ENCODE data around the gene PFKL.

Gene PFKL

DNA sequence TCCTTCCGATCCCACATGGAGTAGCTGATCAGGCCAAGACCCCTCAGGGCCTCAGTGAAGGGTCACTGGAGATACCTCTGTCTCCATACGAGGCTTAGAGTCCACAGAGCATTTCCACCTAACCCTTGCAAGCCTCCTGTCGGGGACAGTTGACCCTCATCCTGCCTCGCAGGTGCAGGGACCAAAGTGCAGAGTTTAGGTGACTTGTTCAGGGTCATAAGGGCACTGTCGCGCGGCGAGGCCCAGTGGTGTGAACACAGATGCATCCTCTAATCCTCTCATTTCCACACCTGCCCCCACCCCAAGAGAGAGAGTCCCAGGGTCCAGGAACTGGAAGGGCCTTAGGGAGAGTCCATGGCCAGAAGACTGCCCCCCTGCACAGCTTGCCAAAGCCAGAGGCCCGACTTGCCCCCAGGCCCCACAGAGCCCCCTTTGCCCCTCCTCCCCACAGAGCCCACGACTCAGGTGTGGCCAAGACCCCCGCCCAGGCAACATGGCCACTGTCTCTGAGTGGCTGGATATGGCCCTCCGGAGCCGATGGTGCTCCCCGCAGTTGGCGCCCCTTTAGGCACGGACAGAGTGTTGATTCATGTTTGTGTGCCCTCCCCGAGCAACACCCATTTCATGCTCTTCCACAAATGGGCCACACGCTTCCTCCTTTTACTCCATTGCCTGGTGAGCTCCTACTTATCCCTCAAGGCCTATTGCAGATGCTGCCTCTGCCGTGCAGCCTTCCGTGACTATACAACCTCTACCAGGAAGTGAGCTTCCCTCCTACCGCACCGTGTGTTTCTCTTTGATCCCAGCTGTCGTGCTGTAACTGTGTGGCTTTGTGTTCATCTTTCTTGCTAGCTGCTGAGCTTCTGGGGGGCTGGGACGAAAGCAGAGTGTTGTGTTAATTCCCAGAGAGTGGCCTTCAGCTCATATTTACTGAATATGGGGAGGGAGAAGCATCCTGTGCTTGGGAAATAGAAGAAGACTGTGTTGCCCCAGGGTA is 55.2 kb downstream of the PFKL start:
- TF ChIP-seq, protein P1, sequence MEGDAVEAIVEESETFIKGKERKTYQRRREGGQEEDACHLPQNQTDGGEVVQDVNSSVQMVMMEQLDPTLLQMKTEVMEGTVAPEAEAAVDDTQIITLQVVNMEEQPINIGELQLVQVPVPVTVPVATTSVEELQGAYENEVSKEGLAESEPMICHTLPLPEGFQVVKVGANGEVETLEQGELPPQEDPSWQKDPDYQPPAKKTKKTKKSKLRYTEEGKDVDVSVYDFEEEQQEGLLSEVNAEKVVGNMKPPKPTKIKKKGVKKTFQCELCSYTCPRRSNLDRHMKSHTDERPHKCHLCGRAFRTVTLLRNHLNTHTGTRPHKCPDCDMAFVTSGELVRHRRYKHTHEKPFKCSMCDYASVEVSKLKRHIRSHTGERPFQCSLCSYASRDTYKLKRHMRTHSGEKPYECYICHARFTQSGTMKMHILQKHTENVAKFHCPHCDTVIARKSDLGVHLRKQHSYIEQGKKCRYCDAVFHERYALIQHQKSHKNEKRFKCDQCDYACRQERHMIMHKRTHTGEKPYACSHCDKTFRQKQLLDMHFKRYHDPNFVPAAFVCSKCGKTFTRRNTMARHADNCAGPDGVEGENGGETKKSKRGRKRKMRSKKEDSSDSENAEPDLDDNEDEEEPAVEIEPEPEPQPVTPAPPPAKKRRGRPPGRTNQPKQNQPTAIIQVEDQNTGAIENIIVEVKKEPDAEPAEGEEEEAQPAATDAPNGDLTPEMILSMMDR (IDR thresholded peaks at IDR 0.05; ENCODE audit: unreplicated experiment in 3 of 3) = no peak
- Mint-ChIP-seq H3K4me1 (peaks cover 11% of the 10 kb centered on the region), H3K27me3 (ENCODE audit: low read depth) (no peaks in the 10 kb centered on the region), H3K4me3 (no peak overlapping the region), H3K9me3 (no peaks in the 10 kb centered on the region), H3K27ac (no peak overlapping the region), H3K36me3 (ENCODE audit: low read depth) (no peaks in the 10 kb centered on the region)

DNA sequence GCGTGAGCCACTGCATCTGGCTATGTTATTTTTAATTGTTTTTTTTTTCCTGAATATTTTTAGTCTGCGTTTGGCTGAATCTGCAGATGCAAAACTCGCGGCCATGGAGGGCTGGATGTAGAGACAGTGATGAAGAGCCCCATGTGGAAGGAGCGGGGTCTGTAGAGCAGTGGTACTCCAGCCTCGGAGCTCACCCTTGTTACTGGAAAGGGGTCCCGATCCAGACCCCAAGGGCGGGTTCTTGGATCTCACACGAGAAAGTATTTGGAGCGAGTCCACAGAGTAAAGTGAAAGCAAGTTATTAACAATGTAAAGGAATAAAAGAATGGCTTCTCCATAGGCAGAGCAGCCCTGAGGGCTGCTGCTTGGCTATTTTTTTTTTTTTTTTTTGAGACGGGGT is 56.3 kb downstream of the PFKL start:
- Mint-ChIP-seq H3K27me3 (ENCODE audit: low read depth) (no peaks in the 10 kb centered on the region), H3K27ac (no peak overlapping the region), H3K4me1 (peaks cover 11% of the 10 kb centered on the region), H3K36me3 (ENCODE audit: low read depth) (no peaks in the 10 kb centered on the region), H3K9me3 (no peaks in the 10 kb centered on the region), H3K4me3 (no peak overlapping the region)
- TF ChIP-seq, protein P1 (IDR thresholded peaks at IDR 0.05; ENCODE audit: unreplicated experiment in 3 of 3) = no peak

DNA sequence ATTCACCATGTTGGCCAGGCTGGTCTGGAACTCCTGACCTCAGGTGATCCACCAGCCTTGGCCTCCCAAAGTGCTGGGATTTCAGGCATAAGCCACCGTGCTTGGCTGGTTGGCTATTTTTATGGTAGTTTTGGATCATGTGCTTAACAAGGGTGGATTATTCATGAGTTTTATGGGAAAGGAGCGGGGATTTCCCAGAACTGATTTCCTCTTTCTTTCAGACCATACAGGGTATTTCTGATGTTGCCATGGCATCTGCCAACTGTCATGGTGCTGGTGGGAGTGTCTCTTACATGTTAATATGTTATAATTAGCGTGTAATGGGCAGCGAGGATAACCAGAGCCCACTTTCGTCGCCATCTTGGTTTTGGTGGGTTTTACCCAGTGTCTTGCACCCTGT is 56.8 kb downstream of the PFKL start:
- H3K4me3 Mint-ChIP-seq = no peak overlapping the region
- H3K9me3 Mint-ChIP-seq = no peaks in the 10 kb centered on the region
- H3K27me3 Mint-ChIP-seq (ENCODE audit: low read depth) = no peaks in the 10 kb centered on the region
- TF ChIP-seq, protein P1 (IDR thresholded peaks at IDR 0.05; ENCODE audit: unreplicated experiment in 3 of 3) = no peak
- H3K27ac Mint-ChIP-seq = no peak overlapping the region
- H3K36me3 Mint-ChIP-seq (ENCODE audit: low read depth) = no peaks in the 10 kb centered on the region
- H3K4me1 Mint-ChIP-seq = peaks cover 11% of the 10 kb centered on the region

DNA sequence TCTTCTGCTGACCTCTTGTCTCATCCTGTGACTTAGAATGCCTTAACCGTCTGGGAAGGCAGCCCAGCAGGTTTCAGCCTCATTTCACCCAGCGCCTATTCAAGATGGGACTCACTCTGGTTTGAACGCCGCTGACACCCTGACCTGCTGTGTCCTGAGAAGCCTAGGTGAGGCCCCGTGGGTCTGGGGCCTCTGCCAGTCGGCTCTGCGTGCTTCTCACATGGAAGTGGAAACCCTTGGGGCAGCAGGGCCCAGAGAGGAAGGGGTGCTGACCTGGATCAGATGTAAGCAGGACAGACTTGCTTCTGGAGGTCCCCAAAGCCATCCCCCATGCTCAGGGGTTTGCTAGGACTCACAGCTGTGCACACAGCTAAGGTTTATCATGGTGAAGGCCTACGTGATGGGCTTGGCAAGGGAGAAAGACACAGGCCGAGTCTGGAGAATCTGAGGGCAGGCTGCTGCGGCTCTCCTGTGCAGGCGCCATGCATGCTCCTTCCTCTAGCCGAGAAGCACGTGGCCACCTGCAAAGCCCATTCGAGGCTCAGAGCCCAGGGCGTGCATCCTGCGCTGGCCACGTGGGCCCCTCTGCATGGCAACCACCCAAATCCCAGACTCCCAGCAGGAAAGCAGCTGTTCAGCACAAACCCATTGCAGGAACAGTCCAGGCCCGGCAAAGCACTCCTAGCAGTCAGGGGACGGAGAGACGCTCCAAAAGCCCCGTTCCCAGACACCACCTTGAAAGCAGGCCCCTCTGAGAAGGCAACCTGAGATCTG is 57.4 kb downstream of the PFKL start:
- Mint-ChIP-seq H3K36me3 (ENCODE audit: low read depth) (no peaks in the 10 kb centered on the region), H3K27me3 (ENCODE audit: low read depth) (no peaks in the 10 kb centered on the region), H3K27ac (no peak overlapping the region), H3K4me3 (no peak overlapping the region), H3K9me3 (no peaks in the 10 kb centered on the region), H3K4me1 (peaks cover 11% of the 10 kb centered on the region)
- TF ChIP-seq, protein P1 (IDR thresholded peaks at IDR 0.05; ENCODE audit: unreplicated experiment in 3 of 3) = no peak

DNA sequence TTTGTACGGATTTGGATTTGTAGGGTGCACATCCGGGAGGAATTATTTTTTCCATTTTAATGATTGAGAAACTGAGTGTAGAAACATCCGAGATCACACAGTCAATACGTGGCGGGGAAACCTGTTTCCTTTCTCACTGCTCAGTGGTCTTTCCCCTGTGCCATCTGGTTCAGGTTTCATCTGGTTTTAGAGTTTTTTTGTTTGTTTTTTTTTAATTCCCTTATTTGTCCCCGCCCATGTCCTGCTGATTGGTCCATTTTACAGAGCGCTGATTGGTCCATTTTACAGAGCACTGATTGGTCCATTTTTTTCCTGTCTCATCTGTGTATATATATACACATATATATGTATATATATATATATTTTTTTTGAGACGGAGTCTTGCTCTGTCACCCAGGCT is 59.5 kb downstream of the PFKL start:
- H3K27me3 Mint-ChIP-seq (ENCODE audit: low read depth) = no peaks in the 10 kb centered on the region
- H3K36me3 Mint-ChIP-seq (ENCODE audit: low read depth) = no peaks in the 10 kb centered on the region
- H3K27ac Mint-ChIP-seq = no peak overlapping the region
- TF ChIP-seq, protein P1 (IDR thresholded peaks at IDR 0.05; ENCODE audit: unreplicated experiment in 3 of 3) = no peak
- peaks cover 9% of the 10 kb centered on the region for H3K4me1 Mint-ChIP-seq
- no peak overlapping the region for H3K4me3 Mint-ChIP-seq
- H3K9me3 Mint-ChIP-seq = peaks cover 10% of the 10 kb centered on the region

Data from nephron (organoid).